ENCODE measurements around the gene WFIKKN1.

Gene WFIKKN1

GRCh38 chr16:637081-638018, 6.6 kb downstream of the WFIKKN1 start:
- DNase-seq (ENCODE audit: low spot score), result peak; percentile 96

GRCh38 chr16:638034-638543, 7.3 kb downstream of the WFIKKN1 start:
- DNase-seq (ENCODE audit: low spot score), result no peak

- DNase-seq (ENCODE audit: low spot score), result no peak
These were observed 8.1 kb downstream of the WFIKKN1 start for GRCh38 chr16:638836-639235.

GRCh38 chr16:640614-641013, 9.8 kb downstream of the WFIKKN1 start:
- DNase-seq (ENCODE audit: low spot score), result no peak

GRCh38 chr16:641326-642188, 10.8 kb downstream of the WFIKKN1 start, which contains the start of gene MCRIP2:
Gene MCRIP2 (plus strand): TSS chr16:641828. CDS start chr16:641992, 164 bp downstream.
- peak; percentile 88 for DNase-seq (ENCODE audit: low spot score)

- no peak for DNase-seq (ENCODE audit: low spot score)
These were observed 11.6 kb downstream of the WFIKKN1 start for GRCh38 chr16:642189-643049.

- DNase-seq (ENCODE audit: low spot score), result no peak
These were observed 12.2 kb downstream of the WFIKKN1 start for GRCh38 chr16:643050-643368.

GRCh38 chr16:644556-644955, 13.8 kb downstream of the WFIKKN1 start:
- no peak for DNase-seq (ENCODE audit: low spot score)

GRCh38 chr16:645852-646678, 15.3 kb downstream of the WFIKKN1 start:
- no peak for DNase-seq (ENCODE audit: low spot score)

GRCh38 chr16:646679-647172, 15.9 kb downstream of the WFIKKN1 start:
- no peak for DNase-seq (ENCODE audit: low spot score)

- DNase-seq (ENCODE audit: low spot score), result no peak
These were observed 16.6 kb downstream of the WFIKKN1 start for GRCh38 chr16:647173-647902.

- no peak for DNase-seq (ENCODE audit: low spot score)
These were observed 17.4 kb downstream of the WFIKKN1 start for GRCh38 chr16:648071-648780.

GRCh38 chr16:648781-649589, 18.2 kb downstream of the WFIKKN1 start, which contains the start of gene WDR90:
Gene WDR90 (plus strand): TSS chr16:649365. CDS start chr16:649417, 52 bp downstream.
- DNase-seq (ENCODE audit: low spot score), result peak; percentile 96

- no peak for DNase-seq (ENCODE audit: low spot score)
These were observed 18.8 kb downstream of the WFIKKN1 start for GRCh38 chr16:649631-650030.

GRCh38 chr16:651844-652243, 21.1 kb downstream of the WFIKKN1 start:
- no peak for DNase-seq (ENCODE audit: low spot score)

- DNase-seq (ENCODE audit: low spot score), result no peak
These were observed 21.9 kb downstream of the WFIKKN1 start for GRCh38 chr16:652454-653305.

GRCh38 chr16:654034-654433, 23.2 kb downstream of the WFIKKN1 start:
- DNase-seq (ENCODE audit: low spot score), result no peak

All from ecto neural progenitor cell (in vitro differentiated cells).